Testis (tissue), 3 donors: ENCODE data around the gene GRM7. TPM values are rescaled to one million over a fixed set of nuclear protein-coding genes. Genes with fewer than 3 reads are reported as not detected.

Experiments used
- DNase-seq: peaks from one replicate; pipeline ENCODE4 v3.0.0-alpha.2; 2019
- H3K27ac ChIP-seq, 2 donors: fragments of 200-600 bp; sonication (generic); one replicate each; pipeline ENCODE4 v1.5.1; 2019
- H3K27me3 ChIP-seq: fragments of 200-600 bp; sonication (generic); one replicate; pipeline ENCODE4 v1.5.1; 2019
- H3K36me3 ChIP-seq: fragments of 200-600 bp; sonication (generic); one replicate; pipeline ENCODE4 v1.5.1; 2017; ENCODE audit warnings: low read depth; ENCODE audit errors: missing control alignments
- H3K4me1 ChIP-seq: fragments of 200-600 bp; sonication (generic); one replicate; pipeline ENCODE4 v1.5.1; 2019
- H3K4me3 ChIP-seq, 2 donors: fragments of 200-600 bp; sonication (generic); one replicate each; pipeline ENCODE4 v1.5.1; 2017 to 2019
- H3K9me3 ChIP-seq: fragments of 200-600 bp; sonication (generic); one replicate; pipeline ENCODE4 v1.5.1; 2017
- POLR2A ChIP-seq: fragments of 450-650 bp; IDR thresholded peaks from one replicate; pipeline ENCODE4 v1.6.1; 2017; ENCODE audit warnings: antibody characterized with exemption, mild to moderate bottlenecking, moderate library complexity
- whole genome bisulfite sequencing, 2 donors: methylation state at CpG; one replicate each; pipeline ENCODE4 v1.1.5; 2018; 5-methylcytosine and 5-hydroxymethylcytosine counted together
- intact Hi-C: fragments of 100-400 bp; cut with DNase I; formaldehyde crosslinking; loops from one replicate; pipeline ENCODE4 v1.15.1; 2023; ENCODE audit warnings: low total_unique reads
- polyA plus RNA-seq: library from polyadenylated mRNA; stranded (reverse); fragments of 350-450 nt; fragmentation: Illumina TruSeq; extraction: RNeasy Lipid Tissue Mini Kit (QIAGEN cat#74804); gene quantifications from one replicate; pipeline ENCODE4 v1.2.3, GENCODE V29; 2014; ENCODE audit warnings: low read depth, low replicate concordance; ENCODE audit not compliant: insufficient read depth
- total RNA-seq, 2 donors: library from RNA; depleted of rRNA; stranded (reverse); fragments of >200 nt; gene quantifications; one replicate each; pipeline ENCODE4 v1.2.3, GENCODE V29; 2016
- TF ChIP-seq, protein P1 (sequence below), 3 experiments: fragments of 450-650 bp in 2 of 3; fragments of 200-600 bp in 1 of 3; sonication (generic) in 1 of 3; IDR thresholded peaks; one replicate each; pipeline ENCODE4 v1.5.1; 2016 to 2019; ENCODE audit warnings: antibody characterized with exemption in 3 of 3, mild to moderate bottlenecking in 2 of 3, moderate library complexity in 1 of 3

Gene GRM7
- total and polyA plus RNA-seq, 3 donors from 2014 or later = 2.0 to 3.2 (median 2.7) TPM

DNA sequence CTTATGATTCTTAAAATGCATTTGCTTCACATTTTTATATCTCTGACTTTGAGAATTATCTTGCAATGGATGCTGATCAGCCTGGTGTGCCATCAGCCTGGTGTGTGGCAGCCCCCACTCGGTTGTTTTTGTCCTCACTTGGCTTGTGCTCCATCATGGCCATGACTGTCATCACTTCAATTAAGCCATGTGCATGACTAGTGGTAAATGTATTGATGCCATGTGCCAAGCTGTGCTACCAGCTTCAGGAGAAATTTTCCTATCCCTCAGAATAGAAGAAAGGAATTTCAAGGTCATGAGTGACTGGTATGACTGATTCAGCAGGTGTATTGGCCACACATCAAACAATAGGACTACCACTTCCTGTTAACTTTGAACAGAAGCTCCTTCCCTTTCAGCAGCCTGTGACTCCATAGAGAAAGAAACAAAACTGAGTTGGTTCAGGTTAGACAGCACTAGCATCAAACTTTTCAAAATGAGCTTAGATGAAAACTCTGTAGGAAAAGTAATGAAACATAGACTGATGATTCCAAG lies 251.7 kb downstream of the GRM7 start:
- intact Hi-C loops = no loop called here
- Histone ChIP-seq H3K4me3 (no peak overlapping the region), H3K4me1 (no peaks in the 10 kb centered on the region), H3K27ac (no peak overlapping the region), H3K27me3 (no peaks in the 10 kb centered on the region), H3K9me3 (no peaks in the 10 kb centered on the region), H3K36me3 (no peaks in the 10 kb centered on the region)
- 78 to 80% methylated on average over 1 of the region's 1 CpG for WGBS, 2 donors
- TF ChIP-seq POLR2A = no peak
- TF ChIP-seq, protein P1, sequence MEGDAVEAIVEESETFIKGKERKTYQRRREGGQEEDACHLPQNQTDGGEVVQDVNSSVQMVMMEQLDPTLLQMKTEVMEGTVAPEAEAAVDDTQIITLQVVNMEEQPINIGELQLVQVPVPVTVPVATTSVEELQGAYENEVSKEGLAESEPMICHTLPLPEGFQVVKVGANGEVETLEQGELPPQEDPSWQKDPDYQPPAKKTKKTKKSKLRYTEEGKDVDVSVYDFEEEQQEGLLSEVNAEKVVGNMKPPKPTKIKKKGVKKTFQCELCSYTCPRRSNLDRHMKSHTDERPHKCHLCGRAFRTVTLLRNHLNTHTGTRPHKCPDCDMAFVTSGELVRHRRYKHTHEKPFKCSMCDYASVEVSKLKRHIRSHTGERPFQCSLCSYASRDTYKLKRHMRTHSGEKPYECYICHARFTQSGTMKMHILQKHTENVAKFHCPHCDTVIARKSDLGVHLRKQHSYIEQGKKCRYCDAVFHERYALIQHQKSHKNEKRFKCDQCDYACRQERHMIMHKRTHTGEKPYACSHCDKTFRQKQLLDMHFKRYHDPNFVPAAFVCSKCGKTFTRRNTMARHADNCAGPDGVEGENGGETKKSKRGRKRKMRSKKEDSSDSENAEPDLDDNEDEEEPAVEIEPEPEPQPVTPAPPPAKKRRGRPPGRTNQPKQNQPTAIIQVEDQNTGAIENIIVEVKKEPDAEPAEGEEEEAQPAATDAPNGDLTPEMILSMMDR (IDR thresholded peaks at IDR 0.05) = no peak
- no peak for DNase-seq

DNA sequence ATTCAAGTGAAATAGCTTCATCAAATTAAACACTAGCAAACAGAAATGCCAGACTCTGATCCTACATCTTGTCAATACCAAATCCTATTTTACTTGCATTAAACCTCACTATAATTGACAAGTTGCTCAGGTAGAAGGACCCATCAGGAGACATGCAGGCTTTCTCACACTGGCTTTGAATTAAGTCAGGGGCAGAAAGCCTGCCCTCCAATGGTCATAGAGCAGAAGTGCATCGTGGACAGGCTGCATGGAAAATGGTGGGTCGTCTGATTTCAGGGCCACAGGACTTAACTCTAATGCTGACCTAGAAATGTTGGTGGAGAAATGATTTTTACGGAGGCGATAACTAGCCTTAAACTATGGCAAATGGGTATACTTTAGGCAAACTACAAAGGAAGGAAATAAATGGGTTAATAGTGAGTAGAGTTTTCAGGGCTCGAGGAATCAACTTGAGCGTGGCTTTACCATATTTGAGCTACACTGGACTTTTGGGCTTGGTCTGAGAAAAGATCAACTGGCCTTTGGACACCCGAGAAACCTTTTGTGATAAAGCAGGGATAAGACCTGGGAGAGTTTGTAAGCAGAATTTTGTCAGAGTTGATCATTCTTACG lies 283.9 kb downstream of the GRM7 start:
- intact Hi-C loops = no loop called here
- Histone ChIP-seq H3K9me3 (no peaks in the 10 kb centered on the region), H3K27ac (no peak overlapping the region), H3K27me3 (no peaks in the 10 kb centered on the region), H3K36me3 (no peaks in the 10 kb centered on the region), H3K4me3 (no peak overlapping the region), H3K4me1 (no peaks in the 10 kb centered on the region)
- TF ChIP-seq, protein P1 (IDR thresholded peaks at IDR 0.05) = peak; percentile 47 to 59 (median 55)
- no peak for TF ChIP-seq POLR2A
- WGBS, 2 donors = 61 to 64% methylated on average over 8 of the region's 8 CpGs
- DNase-seq = peak; percentile 58

DNA sequence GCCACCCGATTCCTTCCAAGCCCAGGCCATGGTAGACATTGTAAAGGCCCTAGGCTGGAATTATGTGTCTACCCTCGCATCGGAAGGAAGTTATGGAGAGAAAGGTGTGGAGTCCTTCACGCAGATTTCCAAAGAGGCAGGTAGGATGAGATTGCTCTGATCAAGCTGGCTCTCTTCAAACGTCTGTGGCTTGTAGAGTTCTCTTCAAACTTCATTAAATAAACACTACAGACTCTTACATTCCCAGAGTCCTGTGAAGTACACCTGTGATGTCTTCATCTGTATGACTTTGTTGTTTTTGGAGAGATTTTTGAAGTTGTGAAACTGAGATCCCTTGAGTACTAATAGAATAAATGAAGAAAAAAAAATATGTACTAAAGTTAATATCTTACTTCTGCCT lies 285.6 kb downstream of the GRM7 start:
- Histone ChIP-seq H3K4me3 (no peak overlapping the region), H3K36me3 (no peaks in the 10 kb centered on the region), H3K9me3 (no peaks in the 10 kb centered on the region), H3K4me1 (no peaks in the 10 kb centered on the region), H3K27ac (no peak overlapping the region), H3K27me3 (no peaks in the 10 kb centered on the region)
- no peak for TF ChIP-seq POLR2A
- TF ChIP-seq, protein P1 (IDR thresholded peaks at IDR 0.05) = no peak
- intact Hi-C loops = no loop called here
- DNase-seq = no peak
- WGBS, 2 donors = 79 to 89% methylated on average over 3 to 5 of the region's 5 CpGs

DNA sequence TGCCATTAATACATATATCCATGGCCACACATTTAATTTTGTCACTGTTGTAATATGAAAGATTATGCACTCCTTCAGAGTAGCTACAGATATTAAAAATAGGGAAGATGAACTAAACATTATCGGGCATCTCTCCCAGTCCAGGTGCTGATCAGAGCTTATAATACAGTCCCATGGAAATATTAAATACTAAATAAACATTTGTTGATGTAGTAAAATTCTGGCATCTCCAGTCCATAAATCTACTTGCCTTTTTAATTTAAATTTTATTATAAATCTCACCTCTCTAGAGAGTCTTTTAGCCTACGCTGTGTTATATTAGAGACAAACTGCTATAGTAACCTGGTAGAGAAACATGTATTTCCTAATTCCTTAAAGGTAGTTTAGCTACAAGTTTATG lies 297.6 kb downstream of the GRM7 start:
- WGBS, 2 donors = 97 to 98% methylated on average over 2 of the region's 2 CpGs
- no peak for DNase-seq

More for the DNA sequence above, 297.6 kb downstream of the GRM7 start:
- no peak for TF ChIP-seq POLR2A
- TF ChIP-seq, protein P1 (IDR thresholded peaks at IDR 0.05) = no peak
- H3K9me3 ChIP-seq = no peaks in the 10 kb centered on the region
- no peaks in the 10 kb centered on the region for H3K36me3 ChIP-seq
- intact Hi-C loops = no loop called here
- peaks cover 8% of the 10 kb centered on the region for H3K4me1 ChIP-seq
- no peak overlapping the region for H3K27ac ChIP-seq
- H3K27me3 ChIP-seq = no peaks in the 10 kb centered on the region
- H3K4me3 ChIP-seq = no peak overlapping the region
